CD4-positive, alpha-beta T cell treated with Interleukin-15 for 1 hour (primary cell): Measurements from ENCODE around the gene MAPK12.
"Not testable (repeated sequence)": the region's sequence is repeated elsewhere in the genome, so short reads cannot be mapped to it uniquely, and the experiment has no call there.

Source experiments
- DNase-seq: peaks from one replicate; pipeline ENCODE4 v3.0.0-alpha.2; 2020

The MAPK12 gene

GRCh38 chr22:50210378-50211139 lies 50.9 kb downstream of the MAPK12 start:
- DNase-seq: no peak

- DNase-seq: peak; percentile 69
Measured at GRCh38 chr22:50209893-50210292, 51.6 kb downstream of the MAPK12 start.

- DNase-seq: no peak
Measured at GRCh38 chr22:50208939-50209892, 52.3 kb downstream of the MAPK12 start.

- DNase-seq: no peak
Measured at GRCh38 chr22:50208430-50208938, 53.0 kb downstream of the MAPK12 start.

- DNase-seq: peak; percentile 43
Measured at GRCh38 chr22:50207383-50208140, 53.9 kb downstream of the MAPK12 start.

GRCh38 chr22:50206599-50206998 lies 54.9 kb downstream of the MAPK12 start:
- no peak for DNase-seq

GRCh38 chr22:50205781-50206569 lies 55.5 kb downstream of the MAPK12 start:
- no peak for DNase-seq

GRCh38 chr22:50204998-50205397 lies 56.5 kb downstream of the MAPK12 start:
- DNase-seq: not testable (repeated sequence)

GRCh38 chr22:50204571-50204970 lies 56.9 kb downstream of the MAPK12 start:
- no peak for DNase-seq

GRCh38 chr22:50203288-50203687 lies 58.2 kb downstream of the MAPK12 start:
- DNase-seq: no peak
